Body of pancreas (tissue), 4 donors: Measurements from ENCODE around the gene OR2A5. TPM values are rescaled to one million over a fixed set of nuclear protein-coding genes. Genes with fewer than 3 reads are reported as not detected.

Experiments used
- ATAC-seq: fragments of 150-250 bp; one replicate; pipeline ENCODE4 v1.9.1; 2016
- DNase-seq, 4 donors: peaks; one replicate each; pipeline ENCODE4 v3.0.0-alpha.2; 2019
- H3K27ac ChIP-seq, 4 donors: fragments of 200-600 bp; sonication (generic); 1 replicate in 3 of 4; 2 replicates in 1 of 4; pipeline versions ENCODE4 v1.5.1 to v1.6.1; 2016 to 2019; ENCODE audit warnings: mild to moderate bottlenecking in 1 of 4, mixed read lengths in 1 of 4, moderate library complexity in 1 of 4
- H3K27me3 ChIP-seq, 2 donors: fragments of 200-600 bp; sonication (generic); one replicate each; pipeline ENCODE4 v1.6.0; 2016; ENCODE audit warnings: mild to moderate bottlenecking in 1 of 2
- H3K36me3 ChIP-seq, 2 donors: fragments of 200-600 bp; sonication (generic); replicated peaks in 1 of 2; 2 replicates each; pipeline ENCODE4 v1.5.1; 2016; ENCODE audit warnings: low read depth in 2 of 2; ENCODE audit not compliant: insufficient read depth in 1 of 2
- H3K4me1 ChIP-seq: fragments of 200-600 bp; sonication (generic); one replicate; pipeline ENCODE4 v1.6.0; 2016
- H3K4me3 ChIP-seq, 2 donors: fragments of 200-600 bp; sonication (generic); 1 replicate in 1 of 2; 2 replicates in 1 of 2; pipeline ENCODE4 v1.5.1; 2016 to 2019
- H3K9me3 ChIP-seq, 3 donors: fragments of 200-600 bp; sonication (generic); 1 replicate in 2 of 3; 2 replicates in 1 of 3; pipeline ENCODE4 v1.5.1; 2016
- CTCF ChIP-seq, 7 experiments: fragments of 450-650 bp in 4 of 7; fragments of 200-600 bp in 3 of 7; sonication (generic) in 3 of 7; IDR thresholded peaks; one replicate each; pipeline ENCODE4 v1.5.1; 2016 to 2019; ENCODE audit warnings: antibody characterized with exemption in 7 of 7
- POLR2A ChIP-seq, 3 donors: fragments of 450-650 bp; IDR thresholded peaks; one replicate each; pipeline ENCODE4 v1.6.1; 2016; ENCODE audit warnings: antibody characterized with exemption in 3 of 3, mild to moderate bottlenecking in 2 of 3
- WGBS, 2 donors: methylation state at CpG; one replicate each; pipeline ENCODE4 v1.1.5; 2017; 5-methylcytosine and 5-hydroxymethylcytosine counted together
- intact Hi-C: fragments of 100-400 bp; cut with DNase I; formaldehyde crosslinking; loops from one replicate; pipeline ENCODE4 v1.15.1; 2023
- total RNA-seq, 2 donors: library from RNA; depleted of rRNA; stranded (reverse); fragments of >200 nt; gene quantifications; one replicate each; pipeline ENCODE4 v1.1.0, GENCODE V29; 2016

OR2A5 gene
- total RNA-seq, 2 donors from 2014 or later, result not detected

DNA sequence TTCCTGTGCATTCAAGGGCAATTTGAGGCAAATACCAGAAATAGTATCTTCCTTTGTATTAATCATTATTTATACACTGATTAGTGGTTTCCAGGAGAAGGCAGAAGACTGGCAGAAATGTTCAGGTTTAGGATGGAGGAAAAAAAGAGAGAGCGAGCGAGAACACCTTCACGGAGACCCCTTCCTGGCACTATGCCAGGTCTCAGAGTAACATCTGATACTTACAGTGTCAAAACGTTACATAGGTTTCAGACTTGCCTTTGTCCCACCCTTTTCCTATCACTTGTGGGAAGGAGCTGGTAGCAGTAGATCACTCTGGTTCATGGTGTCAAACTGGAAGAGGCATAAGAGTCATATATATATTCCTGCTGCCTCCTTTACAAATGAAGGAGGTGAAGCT is 38.0 kb downstream of the OR2A5 start:
- TF ChIP-seq CTCF (IDR thresholded peaks at IDR 0.05) (no peak), POLR2A (IDR thresholded peaks at IDR 0.05) (no peak)
- H3K9me3 ChIP-seq, result no peaks in the 10 kb centered on the region
- ATAC-seq, result no peak
- H3K4me3 ChIP-seq, result no peak overlapping the region
- 55 to 58% methylated on average over 4 of the region's 4 CpGs for WGBS, 2 donors
- intact Hi-C loops, result no loop called here
- H3K36me3 ChIP-seq, result no peaks in the 10 kb centered on the region
- H3K27me3 ChIP-seq, result no peaks in the 10 kb centered on the region
- H3K4me1 ChIP-seq, result no peaks in the 10 kb centered on the region
- H3K27ac ChIP-seq, result no peak overlapping the region
- DNase-seq, result no peak

DNA sequence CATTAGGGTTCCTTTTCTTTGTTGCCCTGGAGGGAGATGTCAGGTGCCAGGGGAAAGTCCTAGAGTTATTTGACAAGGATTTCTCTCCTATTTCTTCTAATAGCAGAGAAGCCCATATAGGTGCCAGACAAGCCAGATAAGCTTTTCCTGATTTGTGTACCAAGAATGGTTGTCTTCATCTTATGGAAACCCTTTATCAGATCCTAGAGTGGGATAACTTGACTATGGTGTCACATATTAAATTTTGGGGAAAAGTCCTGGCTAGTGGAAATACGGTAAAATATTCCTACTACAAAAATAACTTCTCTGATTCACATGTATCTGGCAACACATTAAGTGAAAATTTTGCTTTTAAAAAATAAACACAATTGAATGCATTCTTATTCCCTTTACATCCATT is 38.5 kb downstream of the OR2A5 start:
- no peak overlapping the region for H3K4me3 ChIP-seq
- ATAC-seq (no peak), DNase-seq (no peak)
- H3K27ac ChIP-seq, result no peak overlapping the region
- TF ChIP-seq CTCF (IDR thresholded peaks at IDR 0.05) (no peak), POLR2A (IDR thresholded peaks at IDR 0.05) (no peak)
- 60 to 67% methylated on average over 1 of the region's 1 CpG for WGBS, 2 donors
- no peaks in the 10 kb centered on the region for H3K9me3 ChIP-seq
- H3K36me3 ChIP-seq, result no peaks in the 10 kb centered on the region
- no peaks in the 10 kb centered on the region for H3K27me3 ChIP-seq
- H3K4me1 ChIP-seq, result no peaks in the 10 kb centered on the region
- intact Hi-C loops, result no loop called here

GRCh38 chr7:144090667-144091066 is 41.9 kb downstream of the OR2A5 start:
- TF ChIP-seq CTCF (IDR thresholded peaks at IDR 0.05) (no peak), POLR2A (IDR thresholded peaks at IDR 0.05) (no peak)
- Histone ChIP-seq H3K36me3 (no peaks in the 10 kb centered on the region), H3K9me3 (no peaks in the 10 kb centered on the region), H3K4me1 (no peaks in the 10 kb centered on the region), H3K27ac (no peak overlapping the region), H3K27me3 (no peaks in the 10 kb centered on the region), H3K4me3 (no peak overlapping the region)
- intact Hi-C loops, result no loop called here
- no peak for ATAC-seq
- no peak for DNase-seq
- WGBS, 2 donors, result 71 to 86% methylated on average over 3 of the region's 3 CpGs

GRCh38 chr7:144098776-144099175 is 50.0 kb downstream of the OR2A5 start:
- H3K4me1 ChIP-seq, result no peaks in the 10 kb centered on the region
- no peak overlapping the region for H3K27ac ChIP-seq
- H3K27me3 ChIP-seq, result no peaks in the 10 kb centered on the region
- H3K9me3 ChIP-seq, result no peaks in the 10 kb centered on the region
- H3K36me3 ChIP-seq, result no peaks in the 10 kb centered on the region
- no peak overlapping the region for H3K4me3 ChIP-seq
- TF ChIP-seq POLR2A (IDR thresholded peaks at IDR 0.05) (no peak), CTCF (IDR thresholded peaks at IDR 0.05) (no peak)
- intact Hi-C loops, result no loop called here
- no peak for ATAC-seq
- DNase-seq, result no peak

DNA sequence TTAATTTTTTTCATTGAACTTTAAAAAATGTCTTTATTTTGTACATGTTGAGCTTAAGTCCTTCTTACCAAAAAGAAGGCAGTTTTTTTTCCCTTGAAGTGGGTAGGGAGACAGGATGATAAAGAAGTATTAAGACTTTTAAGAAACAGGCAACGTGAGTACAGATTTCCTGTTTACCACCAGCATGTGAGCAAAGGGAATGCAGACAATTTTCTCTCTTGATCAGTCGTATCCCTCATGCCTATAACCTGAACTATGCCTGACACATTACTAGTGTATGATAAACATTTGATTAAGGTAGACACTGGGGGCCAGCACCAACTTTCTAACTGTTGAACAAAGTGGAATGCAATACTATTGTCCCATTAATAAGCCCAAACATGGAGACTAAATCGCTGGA is 51.9 kb downstream of the OR2A5 start:
- Histone ChIP-seq H3K36me3 (no peaks in the 10 kb centered on the region), H3K9me3 (no peaks in the 10 kb centered on the region), H3K4me3 (no peak overlapping the region), H3K4me1 (no peaks in the 10 kb centered on the region), H3K27me3 (no peaks in the 10 kb centered on the region), H3K27ac (no peak overlapping the region)
- intact Hi-C loops, result no loop called here
- ATAC-seq (no peak), DNase-seq (no peak)
- 44 to 63% methylated on average over 3 of the region's 3 CpGs for WGBS, 2 donors
- TF ChIP-seq POLR2A (IDR thresholded peaks at IDR 0.05) (no peak), CTCF (IDR thresholded peaks at IDR 0.05) (no peak)
